ENCODE results near the gene ABHD6.
A peak's percentile ranks its signal among the peaks of the same experiment; 100 is the strongest.
"Not testable (repeated sequence)": the region's sequence is repeated elsewhere in the genome, so short reads cannot be mapped to it uniquely, and the experiment has no call there.

Gene ABHD6, protein sequence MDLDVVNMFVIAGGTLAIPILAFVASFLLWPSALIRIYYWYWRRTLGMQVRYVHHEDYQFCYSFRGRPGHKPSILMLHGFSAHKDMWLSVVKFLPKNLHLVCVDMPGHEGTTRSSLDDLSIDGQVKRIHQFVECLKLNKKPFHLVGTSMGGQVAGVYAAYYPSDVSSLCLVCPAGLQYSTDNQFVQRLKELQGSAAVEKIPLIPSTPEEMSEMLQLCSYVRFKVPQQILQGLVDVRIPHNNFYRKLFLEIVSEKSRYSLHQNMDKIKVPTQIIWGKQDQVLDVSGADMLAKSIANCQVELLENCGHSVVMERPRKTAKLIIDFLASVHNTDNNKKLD

DNA sequence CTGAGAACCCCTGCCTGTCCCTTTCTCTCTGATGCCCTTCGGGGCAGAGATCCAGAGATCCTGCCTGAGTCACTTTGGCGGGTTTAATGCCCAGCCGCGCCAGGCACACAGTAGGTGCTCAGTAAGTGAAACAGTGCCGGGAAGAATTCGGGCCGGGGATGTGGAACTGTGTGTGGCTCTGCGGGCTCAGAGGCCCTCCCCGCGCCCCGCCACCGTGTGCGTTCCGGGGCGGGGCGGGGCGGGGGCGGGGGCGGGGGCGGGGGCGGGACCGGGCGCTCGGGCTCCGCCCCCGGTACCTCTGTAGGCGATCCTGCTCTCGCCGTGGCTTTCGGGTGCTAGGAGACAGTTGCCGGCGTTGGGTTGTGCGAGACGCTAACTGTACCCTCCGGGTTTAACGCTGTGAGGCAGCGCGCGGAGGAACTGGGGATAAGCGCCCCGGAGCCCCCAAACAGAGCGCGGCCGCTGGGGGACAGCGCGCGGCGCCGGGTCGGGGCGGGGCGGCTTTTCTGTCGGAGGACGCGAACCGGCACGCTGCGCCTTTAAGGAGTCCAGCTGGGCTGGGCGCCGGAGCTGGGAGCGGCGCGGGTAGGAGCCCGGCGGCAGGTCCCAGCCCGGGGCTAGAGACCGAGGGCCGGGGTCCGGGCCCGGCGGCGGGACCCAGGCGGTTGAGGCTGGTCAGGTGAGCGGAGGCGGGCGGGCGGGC is at the start of gene ABHD6:
TSS of gene ABHD6 (plus strand) at position 555 of the 703 bp plus-strand sequence. CDS start 18,795 bp downstream, outside the sequence.
- DNase-seq: peak; percentile 42

DNA sequence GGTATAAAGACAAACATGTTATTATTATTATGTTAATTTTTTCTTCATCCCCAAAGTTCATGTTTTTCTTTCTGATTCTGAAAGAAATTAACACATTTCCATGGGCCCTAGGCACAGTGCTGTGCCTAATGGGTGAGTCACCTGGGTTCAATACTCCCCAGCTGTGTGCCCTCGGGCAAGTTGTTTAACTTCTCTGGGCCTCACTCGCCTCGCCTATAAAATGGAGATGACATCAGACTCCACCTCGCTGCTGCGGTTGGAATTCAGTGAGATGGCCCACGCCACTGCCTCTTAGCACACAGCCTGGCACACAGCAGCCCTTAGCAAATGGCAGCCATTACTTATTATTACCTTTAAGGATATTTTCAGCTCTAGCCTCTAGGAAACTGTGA is 49.4 kb upstream of the ABHD6 start:
- DNase-seq: no peak

DNA sequence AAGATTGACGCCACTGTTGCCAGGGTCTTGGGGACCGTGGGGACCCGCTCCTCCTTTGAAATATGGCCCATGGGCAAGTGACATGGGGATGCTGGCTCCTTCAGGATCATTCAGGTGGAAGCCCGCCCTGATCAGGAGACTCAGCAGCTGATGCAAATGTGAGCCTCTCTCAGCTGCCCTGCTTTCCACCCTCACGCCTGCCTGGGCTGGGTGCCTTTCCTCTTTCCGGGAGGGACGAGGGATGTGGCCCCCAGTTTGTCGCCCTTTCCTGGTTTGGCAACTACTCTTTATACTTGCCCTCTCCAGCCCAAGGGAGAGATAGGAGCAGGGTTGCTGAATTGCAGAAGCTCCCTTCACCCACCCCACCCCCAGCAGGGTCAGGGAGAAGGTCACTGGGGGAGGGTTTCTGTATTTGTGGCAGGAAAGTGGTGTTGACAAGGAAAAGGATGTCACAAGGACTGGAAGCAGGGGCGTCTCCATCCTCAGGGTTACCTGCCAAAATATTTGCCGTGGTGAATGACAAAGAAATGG is 48.6 kb upstream of the ABHD6 start:
- no peak for DNase-seq

DNA sequence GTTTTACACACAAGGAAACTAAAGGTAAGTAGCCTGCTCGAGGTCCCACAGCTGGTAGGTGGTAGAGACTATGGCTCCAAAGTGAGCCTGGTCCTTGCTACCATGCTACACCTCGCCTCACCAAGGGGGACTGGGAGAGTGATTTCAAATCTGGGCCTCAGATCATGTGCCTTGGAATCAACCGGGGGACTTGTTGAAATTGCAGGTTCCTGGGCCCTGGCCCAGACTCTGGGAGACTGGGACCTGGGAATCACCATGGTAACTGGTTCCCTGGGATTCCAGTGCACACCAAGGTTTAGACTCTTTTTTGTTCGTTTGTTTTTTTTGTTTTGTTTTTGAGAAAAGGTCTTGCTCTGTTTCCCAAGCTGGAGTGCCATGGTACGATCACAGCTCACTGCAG is 47.9 kb upstream of the ABHD6 start:
- no peak for DNase-seq

DNA sequence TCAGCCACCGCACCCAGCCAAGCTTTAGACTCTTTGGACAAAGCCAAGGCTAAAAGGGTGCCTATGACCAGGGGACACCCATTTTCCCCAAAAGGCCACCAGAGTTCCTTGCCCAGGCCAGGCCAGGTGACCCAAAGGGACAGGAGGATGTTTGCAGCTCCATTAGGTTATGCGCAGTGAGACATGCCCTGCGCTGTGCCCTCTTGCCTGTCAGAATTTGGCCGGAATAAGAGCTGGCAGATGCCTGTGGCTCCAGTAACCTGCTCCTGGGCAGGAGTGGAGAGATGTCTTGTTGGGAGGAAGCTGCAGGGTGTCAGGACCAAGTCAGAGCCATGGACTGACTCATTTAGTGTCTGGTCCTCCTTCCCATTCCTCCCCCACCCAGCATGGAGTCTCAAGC is 47.3 kb upstream of the ABHD6 start:
- DNase-seq: no peak

DNA sequence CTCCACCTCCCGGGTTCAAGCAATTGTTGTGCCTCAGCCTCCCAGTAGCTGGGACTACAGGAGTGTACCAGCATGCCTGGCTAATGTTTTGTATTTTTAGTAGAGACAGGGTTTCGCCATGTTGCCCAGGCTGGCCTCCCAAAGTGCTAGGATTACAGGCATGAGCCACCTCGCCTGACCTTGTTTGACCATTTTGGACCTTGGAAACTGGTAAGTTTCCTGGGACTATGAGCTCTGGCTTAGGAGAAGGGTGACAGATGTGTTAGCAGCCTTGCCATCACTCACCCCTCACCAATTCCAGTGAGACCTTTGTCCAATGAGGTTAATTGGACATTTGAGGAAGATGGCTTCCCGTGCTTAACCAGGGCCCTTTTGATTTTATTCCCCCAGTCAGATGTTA is 46.7 kb upstream of the ABHD6 start:
- no peak for DNase-seq

DNA sequence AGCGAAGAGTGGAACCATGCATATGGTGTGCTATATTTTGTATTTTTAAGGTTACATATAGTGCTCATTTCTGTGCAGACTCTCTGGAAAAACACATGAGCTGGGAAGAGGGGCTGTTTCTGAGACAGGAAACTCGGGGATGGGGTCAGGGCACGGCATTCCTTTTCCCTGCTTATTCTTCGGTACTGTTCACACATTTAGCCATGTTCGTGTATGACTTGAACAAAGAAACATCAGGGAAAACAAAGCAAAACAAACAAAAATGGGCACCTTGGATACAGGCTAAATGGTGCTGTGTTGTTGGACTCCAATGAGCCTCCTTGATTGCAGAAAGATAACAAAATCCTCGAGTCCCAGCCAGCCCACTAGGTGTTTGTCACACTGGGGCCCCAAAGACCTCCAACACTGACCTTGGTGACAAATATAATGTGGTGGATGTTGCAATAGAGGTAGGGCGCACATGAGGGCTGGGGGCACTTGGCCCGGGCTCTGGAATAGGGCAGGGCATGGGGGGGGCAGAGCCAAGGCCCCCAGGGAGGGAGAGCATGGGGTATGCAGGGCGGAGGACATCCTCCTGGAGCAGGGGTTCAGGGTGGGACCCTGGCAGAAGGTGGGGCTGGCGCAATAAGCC is 46.1 kb upstream of the ABHD6 start:
- no peak for DNase-seq

DNA sequence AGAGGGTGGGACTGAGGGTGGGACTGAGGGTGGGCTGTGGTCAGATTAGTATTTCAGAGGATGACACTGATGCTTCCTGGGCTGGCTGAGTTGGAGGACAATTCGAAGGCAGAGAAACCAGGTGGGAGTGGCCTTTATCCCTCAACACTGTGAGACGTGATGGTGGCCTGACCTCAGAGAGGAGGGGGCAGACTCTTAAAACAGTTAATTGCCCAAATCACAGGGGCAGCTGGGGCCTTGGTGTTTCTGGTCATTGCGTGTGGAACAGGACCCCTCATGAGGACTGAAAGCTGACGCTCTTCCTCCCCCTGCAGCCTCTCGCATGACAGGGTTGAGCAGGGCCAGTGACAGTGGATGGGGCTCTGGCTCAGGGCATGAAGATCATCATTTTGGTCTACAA is 45.5 kb upstream of the ABHD6 start:
- no peak for DNase-seq

DNA sequence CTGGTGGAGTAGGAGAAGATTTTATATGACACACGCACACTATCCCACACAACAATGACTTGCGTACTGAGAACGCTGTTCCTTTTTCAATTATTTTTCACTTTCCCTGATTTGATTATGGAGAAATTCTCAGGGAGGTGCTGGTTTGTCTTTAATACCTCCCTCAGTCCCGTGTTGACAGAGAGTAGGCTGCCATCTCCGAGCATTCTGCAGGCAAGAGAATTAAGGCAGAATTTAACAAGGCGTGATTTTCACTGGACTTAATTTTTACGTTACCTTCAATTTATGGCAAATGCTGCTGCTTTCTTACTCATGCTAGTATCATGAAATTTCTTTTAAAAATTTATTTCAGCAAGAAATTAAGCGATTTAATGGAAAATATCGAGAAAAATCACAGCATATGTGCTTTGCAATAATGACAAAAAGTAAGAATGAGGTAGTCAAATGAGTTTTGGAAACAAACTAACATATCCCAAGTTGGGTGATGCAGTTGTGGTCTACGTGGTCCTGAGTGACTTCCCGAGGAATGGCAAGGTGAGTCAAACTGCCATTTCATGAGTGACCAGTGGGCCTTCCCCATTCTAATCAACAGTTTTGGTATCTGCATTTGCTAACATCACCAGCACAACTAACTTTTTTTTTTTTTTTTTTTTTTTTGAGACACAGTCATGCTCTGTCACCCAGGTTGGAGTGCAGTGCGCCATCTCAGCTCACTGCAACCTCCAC is 43.7 kb upstream of the ABHD6 start:
- no peak for DNase-seq

DNA sequence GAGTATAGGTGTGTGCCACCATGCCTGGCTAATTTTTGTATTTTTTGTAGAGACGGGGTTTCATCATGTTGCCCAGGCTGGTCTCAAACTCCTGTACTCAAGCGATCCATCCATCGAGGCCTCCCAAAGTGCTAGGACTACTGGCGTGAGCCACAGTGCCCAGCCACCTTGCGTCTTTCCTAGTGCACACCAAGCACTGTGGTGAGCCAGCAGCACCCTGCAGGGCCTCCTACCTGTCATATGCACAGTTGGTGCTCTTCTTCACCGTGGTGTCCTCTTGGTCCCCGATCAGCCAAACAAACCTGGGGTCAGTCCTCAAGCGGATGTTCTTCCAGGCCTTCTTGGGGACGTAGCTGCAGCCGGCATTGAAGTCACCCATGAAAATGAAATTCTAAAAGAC is 40.0 kb upstream of the ABHD6 start:
- DNase-seq: no peak

DNA sequence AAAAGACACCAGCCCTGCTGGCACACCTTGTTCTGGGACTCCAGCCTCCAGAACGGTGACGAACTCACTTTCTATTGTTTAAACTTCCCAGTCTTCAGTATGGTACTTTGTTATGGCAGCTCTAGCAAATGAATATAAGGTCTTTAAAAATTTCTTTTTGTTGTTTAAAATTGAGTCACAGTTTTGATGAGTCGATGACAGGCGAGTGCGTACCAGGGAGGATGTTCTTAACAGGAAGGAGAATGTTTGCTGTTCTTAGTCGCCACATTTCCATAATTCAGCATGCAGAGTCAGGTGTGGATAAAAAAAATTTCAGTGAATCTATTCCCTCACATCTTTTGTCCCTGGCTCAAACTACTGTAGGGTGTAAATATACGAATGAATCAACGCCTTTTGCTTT is 39.2 kb upstream of the ABHD6 start:
- DNase-seq: no peak

DNA sequence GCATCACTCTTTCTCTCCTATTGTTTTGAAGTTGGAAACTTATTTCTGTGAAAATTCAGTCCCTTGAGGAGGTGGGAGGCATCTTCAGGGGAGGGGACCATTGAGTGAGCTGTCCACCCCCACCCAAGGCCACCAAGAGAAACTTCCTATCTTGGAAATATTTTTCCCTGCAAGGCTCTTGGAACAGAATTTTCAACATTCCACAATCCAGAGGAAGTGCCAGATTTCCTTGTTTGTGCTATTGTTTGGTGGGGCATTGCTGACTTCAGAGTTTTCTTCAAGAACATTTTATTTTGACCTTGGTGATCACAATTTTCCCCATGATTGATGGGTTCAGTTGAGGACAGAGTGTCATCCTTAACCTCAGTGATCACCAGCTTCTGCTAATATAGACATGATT is 38.8 kb upstream of the ABHD6 start:
- no peak for DNase-seq

DNA sequence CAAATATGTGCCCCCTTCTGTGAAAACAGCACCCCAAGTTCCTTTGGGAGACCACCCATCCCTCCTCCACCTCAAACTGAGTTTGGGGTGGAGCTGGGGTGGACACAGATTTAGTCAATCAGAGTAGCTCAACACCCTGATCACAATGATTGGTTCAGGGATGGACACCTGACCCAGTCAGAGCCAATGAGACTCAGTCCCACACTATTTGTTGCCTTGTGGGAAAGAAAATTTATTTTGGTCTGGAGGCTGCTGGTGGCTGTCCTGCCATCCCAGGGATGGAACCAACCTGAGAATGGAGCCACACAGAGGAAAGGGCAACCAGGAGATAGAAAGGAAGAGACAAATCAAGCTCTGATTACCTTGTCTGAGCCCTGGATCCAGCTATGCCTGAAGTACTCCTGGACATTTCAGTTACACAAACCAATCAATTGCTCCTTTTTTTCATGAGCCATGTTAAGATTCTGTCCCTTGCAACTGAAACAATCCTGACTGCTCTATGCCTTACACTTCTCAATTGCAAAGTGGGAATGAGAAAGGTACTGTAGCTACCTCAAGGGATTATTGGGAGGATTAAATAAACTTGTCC is 37.4 kb upstream of the ABHD6 start:
- DNase-seq: no peak

DNA sequence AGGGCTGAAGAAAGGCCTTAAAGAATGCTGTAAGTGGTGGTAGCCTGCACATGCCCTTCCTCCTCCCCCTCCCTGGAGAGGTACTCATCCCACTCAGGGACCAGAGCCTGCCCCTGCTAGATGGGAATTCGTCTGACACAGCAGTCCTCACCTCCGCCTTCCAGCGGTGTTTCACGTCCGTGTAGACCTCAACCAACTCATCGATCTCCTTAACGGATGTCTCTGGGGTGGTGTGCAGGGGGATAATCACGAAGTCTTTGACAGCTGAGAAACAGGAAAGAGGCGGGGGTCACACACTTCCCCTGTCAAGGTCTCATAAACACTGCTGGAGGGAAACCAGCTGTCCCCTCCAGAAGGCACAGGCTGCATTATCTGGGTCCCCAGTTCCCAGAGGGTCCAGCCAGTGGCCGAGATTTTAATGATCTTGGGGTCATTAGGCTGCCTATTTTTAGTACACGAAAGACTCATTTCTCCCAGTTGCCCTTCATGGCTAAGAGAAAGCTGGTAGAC is 36.7 kb upstream of the ABHD6 start:
- DNase-seq: no peak

DNA sequence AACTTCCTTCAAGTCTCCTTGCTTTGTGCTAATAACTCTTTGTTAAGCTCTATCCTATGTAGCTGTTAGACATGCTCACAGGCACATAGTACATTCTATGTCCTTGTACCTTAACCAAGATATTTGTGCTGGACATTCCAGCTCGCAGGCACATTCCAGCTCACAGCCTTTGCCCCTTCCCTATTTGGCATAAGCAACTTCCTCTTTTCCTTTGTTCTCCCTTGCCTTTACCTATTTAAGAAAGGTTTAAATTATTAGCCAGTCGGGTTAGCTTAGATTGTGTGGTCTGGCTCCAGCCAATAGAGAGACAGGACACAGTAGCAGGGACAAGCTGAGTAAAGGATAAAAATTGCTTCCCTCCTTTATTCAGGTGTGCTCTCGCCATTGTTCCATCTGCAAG is 36.1 kb upstream of the ABHD6 start:
- not testable (repeated sequence) for DNase-seq

DNA sequence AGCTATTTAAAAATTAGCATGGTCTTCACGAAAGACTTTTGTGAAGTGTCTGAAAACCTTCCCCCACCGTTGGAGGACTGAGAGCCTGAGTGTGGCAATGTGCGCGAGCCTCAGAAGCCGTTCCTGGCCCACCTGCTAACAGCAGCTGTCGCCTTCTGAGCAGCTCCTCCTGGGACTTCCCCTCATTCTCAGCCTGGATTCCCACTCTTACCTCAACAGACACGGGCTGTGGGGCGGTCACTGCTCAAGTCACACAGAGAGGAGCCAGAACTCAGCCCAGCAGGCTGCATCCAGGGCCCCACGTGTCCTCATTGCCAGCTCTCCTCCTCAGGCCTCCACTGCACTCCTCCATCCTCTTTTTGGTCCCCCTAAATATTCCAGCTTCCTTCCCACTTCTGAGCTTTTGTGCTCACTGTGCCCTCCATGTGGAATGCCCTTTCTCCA is 34.7 kb upstream of the ABHD6 start:
- no peak for DNase-seq

DNA sequence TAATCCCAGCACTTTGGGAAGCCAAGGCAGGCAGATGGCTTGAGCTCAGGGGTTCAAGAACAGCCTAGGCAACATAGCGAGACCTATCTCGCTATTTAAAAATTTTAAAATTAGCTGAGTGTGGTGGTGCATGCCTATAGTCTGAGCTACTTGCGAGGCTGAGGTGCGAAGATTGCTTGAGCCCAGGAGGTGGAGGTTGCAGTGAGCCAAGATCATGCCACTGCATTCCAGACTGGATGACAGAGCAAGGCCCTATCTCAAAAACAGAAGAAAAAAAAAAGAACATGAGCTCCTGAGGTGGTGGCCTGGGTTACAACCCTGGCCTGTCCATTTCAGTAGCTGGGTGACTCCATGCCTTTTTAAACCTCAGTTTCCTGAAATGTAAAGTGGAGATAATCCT is 34.1 kb upstream of the ABHD6 start:
- no peak for DNase-seq

DNA sequence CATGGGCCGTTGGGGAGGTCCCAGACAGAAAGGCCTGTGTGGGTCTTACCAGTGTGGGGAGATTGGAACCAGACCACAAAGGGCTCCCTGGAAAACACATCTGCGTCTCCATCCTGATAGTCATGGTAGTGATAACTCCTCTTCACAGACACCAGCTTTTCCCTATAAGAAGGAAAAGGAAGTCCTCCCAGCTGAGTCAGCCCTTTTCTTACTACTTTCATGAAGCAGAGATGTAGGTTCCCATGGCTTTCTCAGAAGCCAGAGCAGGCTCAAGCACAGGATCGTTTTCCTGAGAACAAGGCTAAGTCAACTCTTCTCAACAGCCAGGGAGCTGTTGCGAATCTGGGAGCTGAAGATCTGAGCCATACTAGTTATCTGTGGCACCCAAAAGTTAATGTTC is 32.9 kb upstream of the ABHD6 start:
- no peak for DNase-seq

DNA sequence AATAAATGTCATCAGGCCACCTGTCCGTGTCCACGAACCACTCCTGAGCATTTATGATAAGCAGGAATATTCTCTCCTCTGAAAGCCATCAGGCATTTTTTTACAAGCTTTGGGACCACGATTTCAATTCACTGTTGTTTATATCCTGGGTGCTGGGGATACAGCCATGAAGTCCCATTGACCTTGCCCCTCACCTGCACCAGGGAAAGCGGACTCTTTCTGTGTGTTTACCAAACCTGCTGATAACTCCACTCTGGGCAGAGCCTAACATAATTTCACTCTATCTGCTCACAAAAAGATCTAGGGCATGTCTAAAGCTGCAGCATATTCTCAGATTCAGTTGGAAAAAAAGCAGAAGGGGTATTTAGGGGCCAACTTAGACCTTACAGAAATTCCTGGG is 31.6 kb upstream of the ABHD6 start:
- no peak for DNase-seq

DNA sequence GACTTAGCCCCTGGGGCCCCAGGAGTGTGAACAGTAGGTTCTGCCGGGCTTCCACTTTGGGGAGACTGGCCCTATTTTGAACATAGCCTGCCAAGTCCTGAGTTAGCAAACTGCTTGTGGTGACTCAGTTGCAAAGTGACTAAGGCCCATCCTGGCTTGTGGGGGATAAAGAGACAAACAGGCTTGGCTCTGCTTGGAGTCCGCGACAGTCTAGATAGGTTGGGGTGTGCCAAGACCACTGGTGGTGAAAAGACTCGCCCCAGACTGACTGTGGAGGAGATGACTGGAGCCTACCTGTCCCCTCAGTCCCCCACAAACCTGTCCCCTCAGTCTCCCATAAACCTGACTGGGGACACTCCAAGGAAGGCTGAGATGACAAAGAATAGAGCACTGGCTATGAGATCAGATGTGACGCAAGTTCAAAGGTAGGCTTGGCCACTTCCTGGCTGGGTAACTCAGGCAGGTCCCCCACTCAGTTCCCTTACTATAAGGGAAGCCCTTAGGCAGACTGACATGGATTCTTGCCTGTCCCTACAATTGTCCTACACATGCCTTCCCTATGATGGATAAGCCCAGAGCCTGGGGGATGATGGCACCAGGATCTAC is 31.1 kb upstream of the ABHD6 start:
- DNase-seq: no peak

DNA sequence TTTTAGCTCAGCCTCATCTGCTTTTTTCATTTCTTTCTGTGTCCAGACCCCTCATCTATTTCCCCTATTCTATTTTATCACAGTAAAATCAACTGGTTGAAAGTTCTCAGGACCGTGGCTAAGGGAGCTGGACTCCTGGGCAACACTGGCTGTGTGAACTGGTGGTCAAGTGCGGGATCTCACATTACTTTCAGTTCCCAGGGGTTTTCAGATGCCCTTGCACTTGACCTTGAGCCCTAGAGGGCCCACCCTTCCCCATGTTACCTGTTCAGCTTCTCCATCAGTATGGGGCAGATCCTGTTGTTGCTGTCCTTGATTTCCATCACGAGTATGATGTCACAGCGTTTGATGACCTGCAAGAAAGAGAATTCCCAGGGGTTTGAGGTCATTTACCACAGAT is 29.6 kb upstream of the ABHD6 start:
- no peak for DNase-seq

DNA sequence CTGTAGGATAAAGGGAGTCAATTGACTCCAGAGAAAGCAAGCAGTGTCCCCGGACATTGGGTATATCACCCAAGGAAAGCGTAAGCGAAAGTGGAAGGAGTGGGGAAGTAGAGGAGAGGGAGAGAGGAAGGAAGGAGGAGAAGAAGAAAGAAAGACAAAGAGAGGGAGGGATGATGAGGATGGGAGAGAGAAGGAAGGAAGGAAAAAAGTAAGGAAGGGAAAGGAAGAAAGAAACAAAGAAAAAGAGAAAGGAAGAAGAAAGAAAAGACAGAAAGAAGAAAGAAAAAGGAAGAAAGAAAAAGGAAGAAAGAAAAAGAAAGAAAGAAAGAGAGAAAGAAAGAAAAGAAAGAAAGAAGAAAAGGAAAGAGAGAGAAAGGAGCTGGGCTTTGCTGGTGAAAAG is 27.7 kb upstream of the ABHD6 start:
- no peak for DNase-seq
